Tibial nerve (tissue), 4 donors: ENCODE results near the gene LRRTM4.

Source experiments
- EP300 ChIP-seq, 2 donors: sonication (generic); formaldehyde crosslinking; IDR thresholded peaks; one replicate each; pipeline ENCODE4 v1.6.1; 2017; ENCODE audit warnings: antibody characterized with exemption in 2 of 2, mild to moderate bottlenecking in 1 of 2
- TF ChIP-seq, protein P1 (sequence below), 5 experiments: fragments of 200-600 bp in 3 of 5; fragments of 450-650 bp in 2 of 5; sonication (generic) in 3 of 5; IDR thresholded peaks; one replicate each; pipeline ENCODE4 v1.5.1; 2016 to 2019; ENCODE audit warnings: antibody characterized with exemption in 5 of 5, mild to moderate bottlenecking in 3 of 5, moderate library complexity in 2 of 5

- TF ChIP-seq EP300 (IDR thresholded peaks at IDR 0.05) = no peak
- TF ChIP-seq, protein P1, sequence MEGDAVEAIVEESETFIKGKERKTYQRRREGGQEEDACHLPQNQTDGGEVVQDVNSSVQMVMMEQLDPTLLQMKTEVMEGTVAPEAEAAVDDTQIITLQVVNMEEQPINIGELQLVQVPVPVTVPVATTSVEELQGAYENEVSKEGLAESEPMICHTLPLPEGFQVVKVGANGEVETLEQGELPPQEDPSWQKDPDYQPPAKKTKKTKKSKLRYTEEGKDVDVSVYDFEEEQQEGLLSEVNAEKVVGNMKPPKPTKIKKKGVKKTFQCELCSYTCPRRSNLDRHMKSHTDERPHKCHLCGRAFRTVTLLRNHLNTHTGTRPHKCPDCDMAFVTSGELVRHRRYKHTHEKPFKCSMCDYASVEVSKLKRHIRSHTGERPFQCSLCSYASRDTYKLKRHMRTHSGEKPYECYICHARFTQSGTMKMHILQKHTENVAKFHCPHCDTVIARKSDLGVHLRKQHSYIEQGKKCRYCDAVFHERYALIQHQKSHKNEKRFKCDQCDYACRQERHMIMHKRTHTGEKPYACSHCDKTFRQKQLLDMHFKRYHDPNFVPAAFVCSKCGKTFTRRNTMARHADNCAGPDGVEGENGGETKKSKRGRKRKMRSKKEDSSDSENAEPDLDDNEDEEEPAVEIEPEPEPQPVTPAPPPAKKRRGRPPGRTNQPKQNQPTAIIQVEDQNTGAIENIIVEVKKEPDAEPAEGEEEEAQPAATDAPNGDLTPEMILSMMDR (IDR thresholded peaks at IDR 0.05) = no peak
These were observed 322.8 kb downstream of the LRRTM4 start for GRCh38 chr2:77199411-77199810.
